GM12878 (cell line): Measurements from ENCODE around the gene PPP2R5B. TPM values are rescaled to one million over a fixed set of nuclear protein-coding genes. Genes with fewer than 3 reads are reported as not detected.

ENCODE experiments used
- ATAC-seq: fragments of 200-7000 bp; cut with Tn5 transposase; 3 replicates; pipeline ENCODE4 v1.9.1; 2020; ENCODE audit warnings: mild to moderate bottlenecking, moderate library complexity
- BruUV-seq: library from RNA; stranded (reverse); fragments of 400-500 nt; replicated peaks from 2 replicates; lab custom pipeline; 2021; lab: Mats Ljungman, UMichigan
- CTCF ChIA-PET: fragments of 300-600 bp; sonication (Branson Sonifier 250); formaldehyde crosslinking; extraction: SDS; loops from one replicate; lab custom pipeline; 2021; ENCODE audit warnings: inconsistent platforms; lab: Yijun Ruan, JAX
- POLR2A ChIA-PET: fragments of 350-600 bp; formaldehyde crosslinking; extraction: SDS; loops from one replicate; lab custom pipeline; 2021; ENCODE audit warnings: inconsistent platforms; lab: Charles Lee
- RAD21 ChIA-PET: fragments of 300-600 bp; sonication (Branson Sonifier 250); formaldehyde crosslinking; loops from one replicate; lab custom pipeline; 2023; ENCODE audit warnings: antibody characterized with exemption; ENCODE audit not compliant: unreplicated experiment; lab: Charles Lee
- SMC1A ChIA-PET: fragments of 300-600 bp; sonication (Branson Sonifier 250); formaldehyde crosslinking; loops from one replicate; lab custom pipeline; 2023; ENCODE audit not compliant: unreplicated experiment, uncharacterized antibody; lab: Charles Lee
- DNase-seq: peaks from one replicate; pipeline ENCODE4 v3.0.0-alpha.2; 2011; ENCODE audit warnings: low read depth, low spot score
- FAIRE-seq: peaks from 3 replicates; lab custom pipeline; 2011; peaks lifted over from hg19 to GRCh38; lab: Jason Lieb, UNC
- H2AFZ ChIP-seq: 2 replicates; pipeline ENCODE4 v1.6.0; 2011; ENCODE audit warnings: low read depth, low read length, control low read depth; ENCODE audit not compliant: control insufficient read depth
- H3K27ac ChIP-seq: 2 replicates; pipeline ENCODE4 v1.5.1; 2011; ENCODE audit warnings: control low read depth; ENCODE audit not compliant: control insufficient read depth, insufficient read depth
- H3K27me3 ChIP-seq, 2 experiments: replicated peaks in 1 of 2; 2 replicates each; pipeline versions ENCODE4 v1.6.0 to v1.6.1; 2011; ENCODE audit warnings: low read length in 1 of 2; ENCODE audit not compliant: control insufficient read depth in 2 of 2, insufficient read depth in 2 of 2
- H3K36me3 ChIP-seq, 2 experiments: 2 replicates each; pipeline ENCODE4 v1.5.1; 2011; ENCODE audit warnings: low read length in 1 of 2; ENCODE audit not compliant: control insufficient read depth in 2 of 2, insufficient read depth in 2 of 2
- H3K4me1 ChIP-seq: 2 replicates; pipeline ENCODE4 v1.6.1; 2011; ENCODE audit warnings: mild to moderate bottlenecking, low read length, moderate library complexity, mixed read lengths; ENCODE audit not compliant: control insufficient read depth, insufficient read depth
- H3K4me2 ChIP-seq: 2 replicates; pipeline ENCODE4 v1.6.0; 2011; ENCODE audit warnings: control low read depth; ENCODE audit not compliant: control insufficient read depth, insufficient read depth
- H3K4me3 ChIP-seq: fragments of 200-600 bp; sonication (generic); 2 replicates; pipeline ENCODE4 v1.5.1; 2016
- H3K79me2 ChIP-seq: 2 replicates; pipeline ENCODE4 v1.6.0; 2011; ENCODE audit warnings: low read length; ENCODE audit not compliant: control insufficient read depth, insufficient read depth
- H3K9ac ChIP-seq: 2 replicates; pipeline ENCODE4 v1.8.0; 2011; ENCODE audit warnings: low read length, control low read depth, mixed read lengths; ENCODE audit not compliant: control insufficient read depth, insufficient read depth
- H3K9me3 ChIP-seq: replicated peaks from 3 replicates; pipeline ENCODE4 v1.5.1; 2011; ENCODE audit warnings: mild to moderate bottlenecking, low read length; ENCODE audit not compliant: control insufficient read depth, insufficient read depth
- H4K20me1 ChIP-seq: 2 replicates; pipeline ENCODE4 v1.6.0; 2011; ENCODE audit not compliant: control insufficient read depth, insufficient read depth
- ATF7 ChIP-seq: fragments of 450-650 bp; IDR thresholded peaks from 2 replicates; pipeline ENCODE4 v1.6.1; 2016; ENCODE audit warnings: low read depth, mild to moderate bottlenecking
- CUX1 ChIP-seq: IDR thresholded peaks from 2 replicates; pipeline ENCODE4 v1.6.1; 2012; ENCODE audit warnings: improper control_type of control experiment, low read depth, low read length; ENCODE audit not compliant: insufficient replicate concordance
- IRF3 ChIP-seq: fragments of 450-650 bp; IDR thresholded peaks from 2 replicates; pipeline ENCODE4 v1.6.1; 2014; ENCODE audit warnings: mild to moderate bottlenecking
- KLF5 ChIP-seq: fragments of 450-650 bp; IDR thresholded peaks from 2 replicates; pipeline ENCODE4 v1.6.1; 2014; ENCODE audit warnings: mild to moderate bottlenecking; ENCODE audit not compliant: partially characterized antibody
- MLLT1 ChIP-seq: fragments of 450-650 bp; IDR thresholded peaks from 2 replicates; pipeline ENCODE4 v1.6.1; 2016; ENCODE audit warnings: mild to moderate bottlenecking
- RAD51 ChIP-seq: fragments of 450-650 bp; IDR thresholded peaks from 2 replicates; pipeline ENCODE4 v1.6.1; 2016; ENCODE audit warnings: moderate library complexity, mild to moderate bottlenecking, inconsistent platforms
- SIN3A ChIP-seq: IDR thresholded peaks from 2 replicates; pipeline ENCODE4 v1.6.1; 2012; ENCODE audit warnings: low read depth, low read length, improper control_type of control experiment
- STAT3 ChIP-seq: IDR thresholded peaks from 2 replicates; pipeline ENCODE4 v1.6.1; 2011; ENCODE audit warnings: low read depth, low read length, improper control_type of control experiment
- USF2 ChIP-seq: IDR thresholded peaks from 2 replicates; pipeline ENCODE4 v1.6.1; 2011; ENCODE audit warnings: low read depth, low read length, improper control_type of control experiment, borderline replicate concordance
- ZNF207 ChIP-seq: fragments of 450-650 bp; IDR thresholded peaks from 2 replicates; pipeline ENCODE4 v1.6.1; 2014; ENCODE audit warnings: antibody characterized with exemption, mild to moderate bottlenecking, borderline replicate concordance
- WGBS: methylation state at CpG from one replicate; pipeline ENCODE4 v1.1.6; 2016; ENCODE audit warnings: low lambda C conversion rate; ENCODE audit not compliant: insufficient replicate concordance, insufficient coverage; ENCODE audit errors: missing lambda C conversion rate; 5-methylcytosine and 5-hydroxymethylcytosine counted together
- in situ Hi-C: fragments of 300-500 bp; cut with MboI; formaldehyde crosslinking; loops from 9 replicates; pipeline ENCODE4 v1.14.3; 2018; ENCODE audit warnings: mixed read lengths
- intact Hi-C: fragments of 100-400 bp; cut with micrococcal nuclease; formaldehyde crosslinking; loops from one replicate; pipeline ENCODE4 v1.14.2; 2022; ENCODE audit not compliant: unreplicated experiment
- polyA plus RNA-seq, 11 experiments: library from polyadenylated mRNA; depleted of rRNA in 4 of 11; unstranded in 6 of 11; stranded (reverse) in 5 of 11; fragments of >200 nt; fragmentation: Nextera tagmentation in 4 of 11; fragmentation: Illumina TruSeq in 1 of 11; extraction: Ambion mirVana in 4 of 11; extraction: Trizol in 1 of 11; gene quantifications; 1 replicate in 1 of 11; 2 replicates in 10 of 11; pipeline versions ENCODE4 v1.2.1 to v1.2.3, GENCODE V29; 2011 to 2016; ENCODE audit warnings: inconsistent platforms in 2 of 11, missing spikeins in 2 of 11, low read depth in 1 of 11
- total RNA-seq, 4 experiments: library from RNA; depleted of rRNA in 3 of 4; stranded (reverse); fragments of >200 nt in 3 of 4; fragmentation: Illumina TruSeq in 1 of 4; extraction: Trizol in 1 of 4; gene quantifications; 2 replicates each; pipeline versions ENCODE4 v1.2.1 to v1.2.3, GENCODE V29; 2013 to 2021

The PPP2R5B gene
- total and polyA plus RNA-seq, 10 of the 15 experiments (the other 5 are each of a cell fraction or from before 2014, with no cell fraction given), result 0.08 to 6.7 (median 2.0) TPM

- Histone ChIP-seq H3K27me3 (no peaks in the 10 kb centered on the region), H3K4me3 (no peak overlapping the region), H3K9ac (no peak overlapping the region), H2AFZ (no peak overlapping the region), H3K9me3 (no peaks in the 10 kb centered on the region)
- FAIRE-seq (no peak), DNase-seq (no peak)
- in situ Hi-C loops, result no loop called here
- CTCF ChIA-PET, result interaction anchor here (0.9 kb wide), 1 partner anchor 9 kb away, joined by 3 read pairs; no protein-coding TSS in a partner anchor
- 80% methylated on average over 22 of the region's 22 CpGs for WGBS
- no TSS peak for BruUV-seq
- no peak for TF ChIP-seq CUX1
- TF ChIP-seq RAD51, result no peak
- no peak for TF ChIP-seq ATF7
- no peak for TF ChIP-seq USF2
- TF ChIP-seq KLF5, result no peak
- TF ChIP-seq IRF3, result no peak
- no peak for TF ChIP-seq ZNF207
- TF ChIP-seq STAT3, result no peak
- no peak for TF ChIP-seq SIN3A
- no peak for TF ChIP-seq MLLT1
- TF ChIP-seq, all 136 proteins: peak for 0
- Histone ChIP-seq H3K4me2 (no peak overlapping the region), H3K79me2 (no peaks in the 10 kb centered on the region), H3K4me1 (peaks cover 5% of the 10 kb centered on the region), H4K20me1 (no peaks in the 10 kb centered on the region), H3K27ac (no peak overlapping the region), H3K36me3 (no peaks in the 10 kb centered on the region; a peak in 1 of 4 replicates)
- ChIA-PET SMC1A (interaction anchor here (1.4 kb wide), 1 partner anchor 71 kb away, joined by 3 read pairs; no protein-coding TSS in a partner anchor), POLR2A (interaction anchor here (0.6 to 1.2 kb wide), 2 partner anchors 9 to 169 kb away, joined by 3 read pairs; partner anchors contain the start of gene VPS51), RAD21 (no interaction called here)
- intact Hi-C loops, result no loop called here
- no peak for ATAC-seq
Measured at GRCh38 chr11:64926689-64927088, 2.2 kb downstream of the PPP2R5B start.
